ENCODE data around the gene ATP8B4.

GRCh38 chr15:49982584-49982983 is 136.4 kb downstream of the ATP8B4 start:
- TF ChIP-seq CTCF (IDR thresholded peaks at IDR 0.05) (no peak), POLR2A (IDR thresholded peaks at IDR 0.05) (no peak)

Measured in uterus (tissue), 2 donors.